H1 (cell line): ENCODE measurements around the gene IDH3A. TPM values are rescaled to one million over a fixed set of nuclear protein-coding genes. Genes with fewer than 3 reads are reported as not detected.
A peak's percentile ranks its signal among the peaks of the same experiment; 100 is the strongest.

ENCODE experiments used
- CTCF ChIA-PET: fragments of 300-600 bp; sonication (Branson Sonifier 250); formaldehyde crosslinking; loops from one replicate; lab custom pipeline; 2021; ENCODE audit not compliant: partially characterized antibody; lab: Charles Lee
- POLR2A ChIA-PET: fragments of 300-600 bp; sonication (Branson Sonifier 250); formaldehyde crosslinking; loops from one replicate; lab custom pipeline; 2021; ENCODE audit warnings: inconsistent platforms; ENCODE audit not compliant: partially characterized antibody; lab: Charles Lee
- DNase-seq, 2 experiments: peaks; one replicate each; pipeline versions ENCODE4 v3.0.0 to v3.0.0-alpha.2; 2010 to 2022; ENCODE audit warnings: low spot score in 2 of 2, low read depth in 1 of 2, mixed read lengths in 1 of 2
- FAIRE-seq: peaks from 2 replicates; lab custom pipeline; 2011; peaks lifted over from hg19 to GRCh38; lab: Jason Lieb, UNC
- H2AFZ ChIP-seq: 2 replicates; pipeline ENCODE4 v1.8.1; 2012; ENCODE audit warnings: low read length, inconsistent platforms
- H2AK5ac ChIP-seq: 2 replicates; pipeline ENCODE4 v1.6.1; 2013; ENCODE audit warnings: low read depth, low read length
- H2BK120ac ChIP-seq: replicated peaks from 2 replicates; pipeline ENCODE3; 2013; ENCODE audit warnings: low read depth, low read length, inconsistent platforms
- H2BK12ac ChIP-seq: 2 replicates; pipeline ENCODE4 v1.6.1; 2013; ENCODE audit warnings: low read depth, low read length
- H2BK15ac ChIP-seq: 2 replicates; pipeline ENCODE4 v1.6.1; 2013; ENCODE audit warnings: low read length
- H2BK20ac ChIP-seq: 2 replicates; pipeline ENCODE4 v1.6.1; 2013; ENCODE audit warnings: low read length
- H2BK5ac ChIP-seq: 2 replicates; pipeline ENCODE4 v1.6.1; 2013; ENCODE audit warnings: low read depth, low read length
- H3K14ac ChIP-seq: 2 replicates; pipeline ENCODE4 v1.6.1; 2013; ENCODE audit warnings: inconsistent platforms; ENCODE audit not compliant: insufficient read length
- H3K18ac ChIP-seq: 2 replicates; pipeline ENCODE4 v1.6.1; 2013; ENCODE audit warnings: low read length; ENCODE audit errors: extremely low read depth
- H3K23ac ChIP-seq: 2 replicates; pipeline ENCODE4 v1.6.1; 2013; ENCODE audit warnings: inconsistent platforms; ENCODE audit not compliant: insufficient read length
- H3K23me2 ChIP-seq: 2 replicates; pipeline ENCODE4 v1.6.1; 2013; ENCODE audit warnings: low read depth, low read length
- H3K27ac ChIP-seq: 2 replicates; pipeline ENCODE4 v1.6.1; 2011; ENCODE audit warnings: low read depth, low read length, inconsistent platforms
- H3K27me3 ChIP-seq, 4 experiments: replicated peaks in 1 of 4; 1 replicate in 1 of 4; 2 replicates in 3 of 4; pipeline versions ENCODE4 v1.6.1 to v1.8.1; 2011 to 2013; ENCODE audit warnings: low read length in 3 of 4, mild to moderate bottlenecking in 3 of 4, inconsistent platforms in 2 of 4, mixed read lengths in 2 of 4, moderate library complexity in 1 of 4; ENCODE audit not compliant: control insufficient read depth in 3 of 4, insufficient read depth in 3 of 4; ENCODE audit errors: extremely low read depth in 1 of 4
- H3K36me3 ChIP-seq, 4 experiments: 2 replicates each; pipeline versions ENCODE4 v1.6.1 to v1.8.1; 2011 to 2013; ENCODE audit warnings: mild to moderate bottlenecking in 4 of 4, low read length in 3 of 4, moderate library complexity in 2 of 4, control low read depth in 1 of 4, inconsistent platforms in 1 of 4; ENCODE audit not compliant: insufficient read depth in 4 of 4, control insufficient read depth in 2 of 4
- H3K4ac ChIP-seq: replicated peaks from 2 replicates; pipeline ENCODE3; 2013; ENCODE audit warnings: low read length, low read depth, mixed read lengths, inconsistent platforms; ENCODE audit not compliant: insufficient read length
- H3K4me1 ChIP-seq, 4 experiments: replicated peaks in 1 of 4; 1 replicate in 1 of 4; 2 replicates in 3 of 4; pipeline versions ENCODE4 v1.6.1 to v1.8.1; 2011 to 2013; ENCODE audit warnings: low read length in 3 of 4, inconsistent platforms in 2 of 4, mixed read lengths in 1 of 4; ENCODE audit not compliant: insufficient read depth in 4 of 4, control insufficient read depth in 3 of 4
- H3K4me2 ChIP-seq, 2 experiments: 2 replicates each; pipeline versions ENCODE4 v1.6.1 to v1.8.1; 2011 to 2013; ENCODE audit warnings: low read depth in 2 of 2, low read length in 2 of 2, control low read depth in 1 of 2, inconsistent platforms in 1 of 2, mild to moderate bottlenecking in 1 of 2; ENCODE audit not compliant: insufficient read depth in 1 of 2
- H3K4me3 ChIP-seq, 4 experiments: fragments of 200-600, 300-600 bp in 1 of 4; sonication (generic), shearing (Covaris generic), sonication (Bioruptor Twin) in 1 of 4; 2 replicates each; pipeline versions ENCODE4 v1.5.1 to v1.8.1; 2011 to 2016; ENCODE audit warnings: low read length in 4 of 4, low read depth in 3 of 4, control low read depth in 2 of 4, inconsistent platforms in 2 of 4, mild to moderate bottlenecking in 2 of 4, mixed read lengths in 1 of 4, moderate library complexity in 1 of 4; ENCODE audit not compliant: insufficient read depth in 2 of 4; ENCODE audit errors: extremely low read depth in 1 of 4
- H3K56ac ChIP-seq: replicated peaks from 2 replicates; pipeline ENCODE3; 2013; ENCODE audit warnings: low read depth, mild to moderate bottlenecking, mixed read lengths, low read length, inconsistent platforms; ENCODE audit not compliant: insufficient read length
- H3K79me1 ChIP-seq: 2 replicates; pipeline ENCODE4 v1.6.1; 2013; ENCODE audit warnings: low read depth, low read length, control low read depth
- H3K79me2 ChIP-seq, 2 experiments: 2 replicates each; pipeline versions ENCODE4 v1.6.1 to v1.8.1; 2012 to 2013; ENCODE audit warnings: low read length in 2 of 2, mild to moderate bottlenecking in 2 of 2, inconsistent platforms in 1 of 2; ENCODE audit not compliant: insufficient read depth in 2 of 2, control insufficient read depth in 1 of 2
- H3K9ac ChIP-seq, 4 experiments: replicated peaks in 1 of 4; 1 replicate in 1 of 4; 2 replicates in 3 of 4; pipeline versions ENCODE4 v1.6.1 to v1.8.1; 2011 to 2013; ENCODE audit warnings: low read depth in 3 of 4, low read length in 3 of 4, control low read depth in 2 of 4, mild to moderate bottlenecking in 2 of 4, moderate library complexity in 2 of 4, inconsistent platforms in 1 of 4; ENCODE audit errors: extremely low read depth in 1 of 4
- H3K9me3 ChIP-seq, 2 experiments: 2 replicates each; pipeline versions ENCODE4 v1.6.1 to v1.8.1; 2012 to 2013; ENCODE audit warnings: mild to moderate bottlenecking in 2 of 2, moderate library complexity in 2 of 2, control low read depth in 1 of 2, inconsistent platforms in 1 of 2, low read depth in 1 of 2, low read length in 1 of 2, mixed read lengths in 1 of 2; ENCODE audit not compliant: insufficient read depth in 2 of 2
- H4K20me1 ChIP-seq, 2 experiments: replicated peaks in 1 of 2; 2 replicates each; pipeline versions ENCODE3 to v1.8.1; 2011 to 2013; ENCODE audit warnings: inconsistent platforms in 2 of 2, low read length in 2 of 2, mild to moderate bottlenecking in 1 of 2; ENCODE audit not compliant: insufficient read depth in 2 of 2, control insufficient read depth in 1 of 2
- H4K5ac ChIP-seq: 2 replicates; pipeline ENCODE4 v1.6.1; 2013; ENCODE audit warnings: low read length, low read depth, mixed read lengths, inconsistent platforms; ENCODE audit not compliant: insufficient read length
- H4K8ac ChIP-seq: 2 replicates; pipeline ENCODE4 v1.8.0; 2013; ENCODE audit warnings: mild to moderate bottlenecking, moderate library complexity, low read length, inconsistent platforms; ENCODE audit not compliant: insufficient read depth; ENCODE audit errors: extremely low read depth
- H4K91ac ChIP-seq: replicated peaks from 2 replicates; pipeline ENCODE3; 2013; ENCODE audit warnings: low read length, mixed read lengths, inconsistent platforms; ENCODE audit not compliant: insufficient read length
- ASH2L ChIP-seq: fragments of 200-600, 300-600 bp; sonication (generic); IDR thresholded peaks from one replicate; pipeline ENCODE4 v1.7.1; 2017; ENCODE audit warnings: low read length
- FOSL1 ChIP-seq: IDR thresholded peaks from 2 replicates; pipeline ENCODE4 v1.6.1; 2011; ENCODE audit warnings: mild to moderate bottlenecking, low read depth, low read length, moderate library complexity; ENCODE audit not compliant: insufficient read depth
- PHF8 ChIP-seq: fragments of 200-600 bp; sonication (generic); conservative IDR thresholded peaks from 2 replicates; pipeline ENCODE4 v1.7.1; 2012; ENCODE audit warnings: low read depth, mild to moderate bottlenecking, inconsistent platforms, low read length, moderate library complexity
- WGBS, 2 experiments: shearing (Covaris generic) in 1 of 2; methylation state at CpG; one replicate each; pipeline versions ENCODE4 v1.1.6 to v1.1.7; 2013 to 2015; ENCODE audit warnings: low lambda C conversion rate in 2 of 2, mixed read lengths in 2 of 2, inconsistent platforms in 1 of 2, low coverage in 1 of 2, missing lambda C conversion rate in 1 of 2; ENCODE audit not compliant: insufficient replicate concordance in 2 of 2, insufficient coverage in 1 of 2, insufficient read length in 1 of 2; ENCODE audit errors: extremely low coverage in 1 of 2, missing lambda C conversion rate in 1 of 2; 5-methylcytosine and 5-hydroxymethylcytosine counted together
- polyA plus RNA-seq, 7 experiments: library from polyadenylated mRNA; depleted of rRNA in 3 of 7; stranded (reverse) in 5 of 7; unstranded in 2 of 7; fragments of >200 nt in 5 of 7; fragments of 200-250 nt in 2 of 7; gene quantifications; 1 replicate in 5 of 7; 2 replicates in 1 of 7; 4 replicates in 1 of 7; pipeline versions ENCODE4 v1.2.1 to v1.2.3, GENCODE V29; 2011 to 2013; ENCODE audit warnings: missing spikeins in 2 of 7, mixed read lengths in 2 of 7
- total RNA-seq: library from RNA; stranded (reverse); fragmentation: NEBNext Ultra II Directional; extraction: Animal tissue kit (Norgen Biotek cat#: 25700); gene quantifications from 2 replicates; pipeline ENCODE4 v1.2.1, GENCODE V29; 2021

IDH3A gene
- total and polyA plus RNA-seq, 2 of the 8 experiments (the other 6 are each of a cell fraction or from before 2014, with no cell fraction given) = 23.4 to 36.8 TPM

- no peak for FAIRE-seq
- H4K8ac ChIP-seq = no peak overlapping the region
- H3K4me3 ChIP-seq = peak overlapping the region; percentile 47 to 79 (median 61)
- H3K4me1 ChIP-seq = peaks cover 0 to 4% (median 0%) of the 10 kb centered on the region in 4 experiments; a peak in 2 of 7 replicates
- no peak overlapping the region for H2BK120ac ChIP-seq
- no peak overlapping the region for H3K14ac ChIP-seq
- no peaks in the 10 kb centered on the region for H3K79me2 ChIP-seq
- 0 out of 2 replicates have a peak overlapping the region, but pooled peaks have one; percentile 43 for H2AFZ ChIP-seq
- no peak overlapping the region for H2BK5ac ChIP-seq
- H3K18ac ChIP-seq = no peak overlapping the region
- DNase-seq = no peak
- CTCF ChIA-PET = interaction anchor here (0.6 to 2.4 kb wide), 14 partner anchors 9 to 97 kb away, joined by 3 to 13 read pairs (median 4); partner anchors contain the start of gene CIB2
- H3K27me3 ChIP-seq = no peaks in the 10 kb centered on the region; a peak in 1 of 7 replicates
- H4K91ac ChIP-seq = no peak overlapping the region
- H2BK15ac ChIP-seq = no peak overlapping the region
- TF ChIP-seq FOSL1 (no peak), PHF8 (0 out of 2 replicates have a peak, but pooled peaks have one; percentile 42), ASH2L (peak; percentile 15)
- peak overlapping the region in 3 of 4 experiments; percentile 9 to 57 (median 17); a peak in 4 of 7 replicates for H3K9ac ChIP-seq
- no peaks in the 10 kb centered on the region for H3K36me3 ChIP-seq
- POLR2A ChIA-PET = interaction anchor here (0.6 to 2.0 kb wide), 4 partner anchors 9 to 102 kb away, joined by 3 to 5 read pairs (median 3); no protein-coding TSS in a partner anchor
- no peak overlapping the region for H2BK12ac ChIP-seq
- H4K20me1 ChIP-seq = peaks cover 0 to 5% of the 10 kb centered on the region in 2 experiments
- no peak overlapping the region for H3K23ac ChIP-seq
- no peaks in the 10 kb centered on the region for H3K9me3 ChIP-seq
- H3K4ac ChIP-seq = no peak overlapping the region
- no peak overlapping the region for H2AK5ac ChIP-seq
- WGBS, 2 experiments = 32% methylated on average over 13 of the region's 14 CpGs; no CpG with 5 or more reads in 1 of the 2 experiments
- H3K4me2 ChIP-seq = peak overlapping the region; percentile 83 to 89
- H2BK20ac ChIP-seq = no peak overlapping the region
- no peak overlapping the region for H3K27ac ChIP-seq
- H3K79me1 ChIP-seq = no peaks in the 10 kb centered on the region
- H4K5ac ChIP-seq = no peak overlapping the region
- H3K56ac ChIP-seq = no peak overlapping the region
- peaks cover 10% of the 10 kb centered on the region for H3K23me2 ChIP-seq
Measured at GRCh38 chr15:78148392-78149067, 632 bp upstream of the IDH3A start.
